AG04450 (cell line): Measurements from ENCODE around the gene ZIC3. TPM values are rescaled to one million over a fixed set of nuclear protein-coding genes. Genes with fewer than 3 reads are reported as not detected.

ENCODE experiments used
- CTCF ChIA-PET: fragments of 300-600, 350-600 bp; formaldehyde crosslinking; extraction: SDS; loops from one replicate; lab custom pipeline; 2022; ENCODE audit warnings: antibody characterized with exemption, inconsistent platforms; lab: Charles Lee
- POLR2A ChIA-PET: fragments of 350-600 bp; formaldehyde crosslinking; extraction: SDS; loops from one replicate; lab custom pipeline; 2021; ENCODE audit warnings: antibody characterized with exemption, inconsistent platforms; lab: Yijun Ruan, JAX
- DNase-seq: peaks from one replicate; pipeline ENCODE4 v3.0.0-alpha.2; 2011; ENCODE audit warnings: low read depth, low spot score
- H3K27ac ChIP-seq: one replicate; pipeline ENCODE4 v1.5.1; 2012; ENCODE audit warnings: low read depth, low read length, control low read depth
- H3K27me3 ChIP-seq: one replicate; pipeline ENCODE4 v1.6.0; 2012; ENCODE audit warnings: low read length; ENCODE audit not compliant: control insufficient read depth, insufficient read depth
- H3K4me3 ChIP-seq: 2 replicates; pipeline ENCODE4 v1.5.1; 2011; ENCODE audit warnings: mild to moderate bottlenecking, low read depth, low read length, control low read depth
- H3K9me3 ChIP-seq: 2 replicates; pipeline ENCODE4 v1.5.1; 2012; ENCODE audit warnings: low read length; ENCODE audit not compliant: control insufficient read depth, insufficient read depth
- CTCF ChIP-seq: IDR thresholded peaks from 2 replicates; pipeline ENCODE4 v1.5.1; 2011; ENCODE audit warnings: low read depth, low read length, control low read depth, inconsistent platforms
- polyA plus RNA-seq: library from polyadenylated mRNA; depleted of rRNA; stranded (reverse); fragments of >200 nt; gene quantifications from 2 replicates; pipeline ENCODE4 v1.2.3, GENCODE V29; 2011

Gene ZIC3
- polyA plus RNA-seq, 1 experiment = not detected

- no peak for TF ChIP-seq CTCF
- ChIA-PET CTCF (no interaction called here), POLR2A (no interaction called here)
- DNase-seq = no peak
- no peak overlapping the region for H3K27ac ChIP-seq
- no peak overlapping the region for H3K4me3 ChIP-seq
- peaks cover 4% of the 10 kb centered on the region for H3K27me3 ChIP-seq
- no peaks in the 10 kb centered on the region; the same call in 1 of the 2 replicates for H3K9me3 ChIP-seq
Observed at GRCh38 chrX:137574102-137574783, 8.3 kb downstream of the ZIC3 start.

GRCh38 chrX:137574784-137575293, 8.9 kb downstream of the ZIC3 start:
- ChIA-PET CTCF (no interaction called here), POLR2A (no interaction called here)
- H3K27me3 ChIP-seq = no peaks in the 10 kb centered on the region
- no peak overlapping the region for H3K4me3 ChIP-seq
- no peak for TF ChIP-seq CTCF
- no peak for DNase-seq
- H3K9me3 ChIP-seq = no peaks in the 10 kb centered on the region; the same call in 1 of the 2 replicates
- no peak overlapping the region for H3K27ac ChIP-seq

- no peak overlapping the region for H3K4me3 ChIP-seq
- H3K27ac ChIP-seq = no peak overlapping the region
- H3K9me3 ChIP-seq = no peaks in the 10 kb centered on the region; the same call in 1 of the 2 replicates
- TF ChIP-seq CTCF = no peak
- no peak for DNase-seq
- CTCF ChIA-PET = no interaction called here
- no peaks in the 10 kb centered on the region for H3K27me3 ChIP-seq
- POLR2A ChIA-PET = no interaction called here
Observed at GRCh38 chrX:137575596-137576255, 9.8 kb downstream of the ZIC3 start.

- Histone ChIP-seq H3K27ac (no peak overlapping the region), H3K27me3 (no peaks in the 10 kb centered on the region), H3K9me3 (no peaks in the 10 kb centered on the region; the same call in 1 of the 2 replicates), H3K4me3 (no peak overlapping the region)
- DNase-seq = no peak
- ChIA-PET POLR2A (no interaction called here), CTCF (no interaction called here)
- no peak for TF ChIP-seq CTCF
Observed at GRCh38 chrX:137587151-137587550, 21.2 kb downstream of the ZIC3 start.

GRCh38 chrX:137600769-137601168, 34.8 kb downstream of the ZIC3 start:
- H3K27me3 ChIP-seq = no peaks in the 10 kb centered on the region
- TF ChIP-seq CTCF = no peak
- no peak for DNase-seq
- ChIA-PET POLR2A (no interaction called here), CTCF (no interaction called here)
- no peak overlapping the region for H3K27ac ChIP-seq
- H3K4me3 ChIP-seq = no peak overlapping the region
- H3K9me3 ChIP-seq = no peaks in the 10 kb centered on the region; the same call in 1 of the 2 replicates
